GM12878 (cell line): ENCODE results near the gene CCDC70. TPM values are rescaled to one million over a fixed set of nuclear protein-coding genes. Genes with fewer than 3 reads are reported as not detected.

ENCODE experiments used
- ATAC-seq: fragments of 200-7000 bp; cut with Tn5 transposase; 3 replicates; pipeline ENCODE4 v1.9.1; 2020; ENCODE audit warnings: mild to moderate bottlenecking, moderate library complexity
- BruUV-seq: library from RNA; stranded (reverse); fragments of 400-500 nt; replicated peaks from 2 replicates; lab custom pipeline; 2021; lab: Mats Ljungman, UMichigan
- CTCF ChIA-PET: fragments of 300-600 bp; sonication (Branson Sonifier 250); formaldehyde crosslinking; extraction: SDS; loops from one replicate; lab custom pipeline; 2021; ENCODE audit warnings: inconsistent platforms; lab: Yijun Ruan, JAX
- POLR2A ChIA-PET: fragments of 350-600 bp; formaldehyde crosslinking; extraction: SDS; loops from one replicate; lab custom pipeline; 2021; ENCODE audit warnings: inconsistent platforms; lab: Charles Lee
- RAD21 ChIA-PET: fragments of 300-600 bp; sonication (Branson Sonifier 250); formaldehyde crosslinking; loops from one replicate; lab custom pipeline; 2023; ENCODE audit warnings: antibody characterized with exemption; ENCODE audit not compliant: unreplicated experiment; lab: Charles Lee
- SMC1A ChIA-PET: fragments of 300-600 bp; sonication (Branson Sonifier 250); formaldehyde crosslinking; loops from one replicate; lab custom pipeline; 2023; ENCODE audit not compliant: unreplicated experiment, uncharacterized antibody; lab: Charles Lee
- DNase-seq: peaks from one replicate; pipeline ENCODE4 v3.0.0-alpha.2; 2011; ENCODE audit warnings: low read depth, low spot score
- FAIRE-seq: peaks from 3 replicates; lab custom pipeline; 2011; peaks lifted over from hg19 to GRCh38; lab: Jason Lieb, UNC
- H2AFZ ChIP-seq: 2 replicates; pipeline ENCODE4 v1.6.0; 2011; ENCODE audit warnings: low read depth, low read length, control low read depth; ENCODE audit not compliant: control insufficient read depth
- H3K27ac ChIP-seq: 2 replicates; pipeline ENCODE4 v1.5.1; 2011; ENCODE audit warnings: control low read depth; ENCODE audit not compliant: control insufficient read depth, insufficient read depth
- H3K27me3 ChIP-seq, 2 experiments: replicated peaks in 1 of 2; 2 replicates each; pipeline versions ENCODE4 v1.6.0 to v1.6.1; 2011; ENCODE audit warnings: low read length in 1 of 2; ENCODE audit not compliant: control insufficient read depth in 2 of 2, insufficient read depth in 2 of 2
- H3K36me3 ChIP-seq, 2 experiments: 2 replicates each; pipeline ENCODE4 v1.5.1; 2011; ENCODE audit warnings: low read length in 1 of 2; ENCODE audit not compliant: control insufficient read depth in 2 of 2, insufficient read depth in 2 of 2
- H3K4me1 ChIP-seq: 2 replicates; pipeline ENCODE4 v1.6.1; 2011; ENCODE audit warnings: mild to moderate bottlenecking, low read length, moderate library complexity, mixed read lengths; ENCODE audit not compliant: control insufficient read depth, insufficient read depth
- H3K4me2 ChIP-seq: 2 replicates; pipeline ENCODE4 v1.6.0; 2011; ENCODE audit warnings: control low read depth; ENCODE audit not compliant: control insufficient read depth, insufficient read depth
- H3K4me3 ChIP-seq: fragments of 200-600 bp; sonication (generic); 2 replicates; pipeline ENCODE4 v1.5.1; 2016
- H3K79me2 ChIP-seq: 2 replicates; pipeline ENCODE4 v1.6.0; 2011; ENCODE audit warnings: low read length; ENCODE audit not compliant: control insufficient read depth, insufficient read depth
- H3K9ac ChIP-seq: 2 replicates; pipeline ENCODE4 v1.8.0; 2011; ENCODE audit warnings: low read length, control low read depth, mixed read lengths; ENCODE audit not compliant: control insufficient read depth, insufficient read depth
- H3K9me3 ChIP-seq: replicated peaks from 3 replicates; pipeline ENCODE4 v1.5.1; 2011; ENCODE audit warnings: mild to moderate bottlenecking, low read length; ENCODE audit not compliant: control insufficient read depth, insufficient read depth
- H4K20me1 ChIP-seq: 2 replicates; pipeline ENCODE4 v1.6.0; 2011; ENCODE audit not compliant: control insufficient read depth, insufficient read depth
- CUX1 ChIP-seq: IDR thresholded peaks from 2 replicates; pipeline ENCODE4 v1.6.1; 2012; ENCODE audit warnings: improper control_type of control experiment, low read depth, low read length; ENCODE audit not compliant: insufficient replicate concordance
- JUNB ChIP-seq: IDR thresholded peaks from 2 replicates; pipeline ENCODE4 v1.6.1; 2016; ENCODE audit warnings: antibody characterized with exemption, mild to moderate bottlenecking
- MYC ChIP-seq: IDR thresholded peaks from 2 replicates; pipeline ENCODE4 v1.6.1; 2011; ENCODE audit warnings: mild to moderate bottlenecking, low read length, moderate library complexity, inconsistent platforms; ENCODE audit not compliant: insufficient read depth, insufficient replicate concordance, insufficient read length, severe bottlenecking
- RELB ChIP-seq: fragments of 450-650 bp; IDR thresholded peaks from 2 replicates; pipeline ENCODE4 v1.6.1; 2017; ENCODE audit warnings: low read depth, mild to moderate bottlenecking, moderate library complexity
- SMARCA5 ChIP-seq: fragments of 450-650 bp; IDR thresholded peaks from 2 replicates; pipeline ENCODE4 v1.6.1; 2017; ENCODE audit warnings: mild to moderate bottlenecking
- TARDBP ChIP-seq: IDR thresholded peaks from 2 replicates; pipeline ENCODE4 v1.6.1; 2016; ENCODE audit warnings: borderline replicate concordance
- ZNF207 ChIP-seq: fragments of 450-650 bp; IDR thresholded peaks from 2 replicates; pipeline ENCODE4 v1.6.1; 2014; ENCODE audit warnings: antibody characterized with exemption, mild to moderate bottlenecking, borderline replicate concordance
- WGBS: methylation state at CpG from one replicate; pipeline ENCODE4 v1.1.6; 2016; ENCODE audit warnings: low lambda C conversion rate; ENCODE audit not compliant: insufficient replicate concordance, insufficient coverage; ENCODE audit errors: missing lambda C conversion rate; 5-methylcytosine and 5-hydroxymethylcytosine counted together
- in situ Hi-C: fragments of 300-500 bp; cut with MboI; formaldehyde crosslinking; loops from 9 replicates; pipeline ENCODE4 v1.14.3; 2018; ENCODE audit warnings: mixed read lengths
- intact Hi-C: fragments of 100-400 bp; cut with micrococcal nuclease; formaldehyde crosslinking; loops from one replicate; pipeline ENCODE4 v1.14.2; 2022; ENCODE audit not compliant: unreplicated experiment
- polyA plus RNA-seq, 11 experiments: library from polyadenylated mRNA; depleted of rRNA in 4 of 11; unstranded in 6 of 11; stranded (reverse) in 5 of 11; fragments of >200 nt; fragmentation: Nextera tagmentation in 4 of 11; fragmentation: Illumina TruSeq in 1 of 11; extraction: Ambion mirVana in 4 of 11; extraction: Trizol in 1 of 11; gene quantifications; 1 replicate in 1 of 11; 2 replicates in 10 of 11; pipeline versions ENCODE4 v1.2.1 to v1.2.3, GENCODE V29; 2011 to 2016; ENCODE audit warnings: inconsistent platforms in 2 of 11, missing spikeins in 2 of 11, low read depth in 1 of 11
- total RNA-seq, 4 experiments: library from RNA; depleted of rRNA in 3 of 4; stranded (reverse); fragments of >200 nt in 3 of 4; fragmentation: Illumina TruSeq in 1 of 4; extraction: Trizol in 1 of 4; gene quantifications; 2 replicates each; pipeline versions ENCODE4 v1.2.1 to v1.2.3, GENCODE V29; 2013 to 2021

The CCDC70 gene
- total and polyA plus RNA-seq, 10 of the 15 experiments (the other 5 are each of a cell fraction or from before 2014, with no cell fraction given), result not detected

- FAIRE-seq, result no peak
- ChIA-PET RAD21 (interaction anchor here (3.4 kb wide), 1 partner anchor 12 kb away, joined by 19 read pairs; no protein-coding TSS in a partner anchor), POLR2A (interaction anchor here (0.6 to 2.4 kb wide), 2 partner anchors 16 to 541 kb away, joined by 3 to 5 read pairs; no protein-coding TSS in a partner anchor), CTCF (interaction anchor here (5.9 kb wide), 1 partner anchor 13 kb away, joined by 103 read pairs; no protein-coding TSS in a partner anchor), SMC1A (interaction anchor here (0.7 to 2.0 kb wide), 2 partner anchors 12 to 374 kb away, joined by 3 to 11 read pairs; no protein-coding TSS in a partner anchor)
- ATAC-seq, result no peak
- Histone ChIP-seq H3K4me1 (peaks cover 11% of the 10 kb centered on the region), H2AFZ (no peak overlapping the region), H3K27ac (no peak overlapping the region), H4K20me1 (no peaks in the 10 kb centered on the region), H3K36me3 (no peaks in the 10 kb centered on the region), H3K27me3 (no peaks in the 10 kb centered on the region), H3K79me2 (no peaks in the 10 kb centered on the region), H3K9ac (no peak overlapping the region), H3K9me3 (no peaks in the 10 kb centered on the region), H3K4me2 (no peak overlapping the region), H3K4me3 (no peak overlapping the region)
- no peak for DNase-seq
- TF ChIP-seq JUNB (no peak), RELB (no peak), ZNF207 (no peak), CUX1 (no peak), MYC (no peak), SMARCA5 (no peak), TARDBP (no peak)
- 42% methylated on average over 4 of the region's 4 CpGs for WGBS
- in situ Hi-C loops, result no loop called here
- intact Hi-C loops, result no loop called here
- BruUV-seq, result no TSS peak
Measured at GRCh38 chr13:51827254-51827653, 34.5 kb upstream of the CCDC70 start.
